Naive thymus-derived CD4-positive, alpha-beta T cell (primary cell): ENCODE measurements around the gene RNF207. TPM values are rescaled to one million over a fixed set of nuclear protein-coding genes. Genes with fewer than 3 reads are reported as not detected.

Experiments used
- ATAC-seq: fragments of 150-1000 bp; cut with Tn5 transposase; 2 replicates; pipeline ENCODE4 v1.10.0; 2021; ENCODE audit warnings: mild to moderate bottlenecking, moderate library complexity
- CTCF ChIA-PET: fragments of 350-600 bp; sonication (Branson Sonifier 250); formaldehyde crosslinking; loops from one replicate; lab custom pipeline; 2021; ENCODE audit warnings: antibody characterized with exemption; lab: Charles Lee
- POLR2A ChIA-PET: fragments of 350-600 bp; sonication (Branson Sonifier 250); formaldehyde crosslinking; loops from one replicate; lab custom pipeline; 2021; ENCODE audit warnings: antibody characterized with exemption, inconsistent platforms; lab: Charles Lee
- DNase-seq, 9 donors: peaks; one replicate each; pipeline versions ENCODE4 v3.0.0 to v3.0.0-alpha.2; 2020 to 2022; ENCODE audit warnings: mixed read lengths in 1 of 9
- H3K27ac ChIP-seq: one replicate; pipeline ENCODE4 v1.7.0; 2013; ENCODE audit warnings: mild to moderate bottlenecking, low read depth, low read length, moderate library complexity
- H3K27me3 ChIP-seq, 2 donors: one replicate each; pipeline ENCODE4 v1.7.0; 2013; ENCODE audit warnings: low read length in 2 of 2, mild to moderate bottlenecking in 2 of 2, moderate library complexity in 2 of 2; ENCODE audit not compliant: control insufficient read depth in 2 of 2, insufficient read depth in 2 of 2
- H3K36me3 ChIP-seq, 3 experiments: 1 replicate in 2 of 3; 2 replicates in 1 of 3; pipeline ENCODE4 v1.7.0; 2013; ENCODE audit warnings: low read length in 3 of 3, mild to moderate bottlenecking in 3 of 3, moderate library complexity in 1 of 3; ENCODE audit not compliant: insufficient read depth in 3 of 3, control insufficient read depth in 2 of 3
- H3K4me1 ChIP-seq, 2 donors: one replicate each; pipeline ENCODE4 v1.7.0; 2013; ENCODE audit warnings: low read length in 2 of 2, mild to moderate bottlenecking in 2 of 2, moderate library complexity in 1 of 2; ENCODE audit not compliant: control insufficient read depth in 2 of 2, insufficient read depth in 2 of 2
- H3K4me3 ChIP-seq: 2 replicates; pipeline ENCODE4 v1.7.0; 2013; ENCODE audit warnings: mild to moderate bottlenecking, low read length
- H3K9me3 ChIP-seq, 3 experiments: 1 replicate in 2 of 3; 2 replicates in 1 of 3; pipeline ENCODE4 v1.7.0; 2013; ENCODE audit warnings: low read length in 3 of 3; ENCODE audit not compliant: control insufficient read depth in 2 of 3
- H3K27ac Mint-ChIP-seq, 9 donors: one replicate each; pipeline ENCODE4 v1.8.0; 2020 to 2022; ENCODE audit warnings: mixed read lengths in 9 of 9, mild to moderate bottlenecking in 8 of 9, moderate library complexity in 5 of 9, inconsistent platforms in 2 of 9
- H3K27me3 Mint-ChIP-seq, 5 donors: one replicate each; pipeline ENCODE4 v1.8.0; 2021 to 2022; ENCODE audit warnings: mixed read lengths in 5 of 5, mild to moderate bottlenecking in 1 of 5
- H3K36me3 Mint-ChIP-seq, 5 donors: one replicate each; pipeline ENCODE4 v1.8.0; 2020 to 2022; ENCODE audit warnings: mixed read lengths in 5 of 5, mild to moderate bottlenecking in 3 of 5, inconsistent platforms in 1 of 5
- H3K4me1 Mint-ChIP-seq, 7 donors: one replicate each; pipeline ENCODE4 v1.8.0; 2020 to 2022; ENCODE audit warnings: mixed read lengths in 7 of 7, mild to moderate bottlenecking in 3 of 7, inconsistent platforms in 1 of 7
- H3K4me3 Mint-ChIP-seq, 10 donors: one replicate each; pipeline ENCODE4 v1.8.0; 2020 to 2022; ENCODE audit warnings: mild to moderate bottlenecking in 10 of 10, mixed read lengths in 10 of 10, moderate library complexity in 6 of 10, inconsistent platforms in 2 of 10
- H3K9me3 Mint-ChIP-seq, 11 donors: one replicate each; pipeline ENCODE4 v1.8.0; 2020 to 2022; ENCODE audit warnings: mixed read lengths in 11 of 11, mild to moderate bottlenecking in 4 of 11, inconsistent platforms in 1 of 11, moderate library complexity in 1 of 11
- intact Hi-C, 2 donors: fragments of 100-400 bp; cut with micrococcal nuclease; formaldehyde crosslinking; loops; one replicate each; pipeline ENCODE4 v1.15.1; 2023
- polyA plus RNA-seq, 2 donors: library from polyadenylated mRNA; unstranded; fragments of 300-500 nt; fragmentation: Illumina TruSeq; gene quantifications; one replicate each; pipeline ENCODE4 v1.2.3, GENCODE V29; 2021
- total RNA-seq, 6 experiments: library from RNA in 5 of 6; stranded (reverse) in 5 of 6; gene quantifications; 1 replicate in 5 of 6; 2 replicates in 1 of 6; pipeline ENCODE4 v1.2.3 and lab custom pipeline; 2021 to 2026

RNF207 gene
- total and polyA plus RNA-seq, 7 experiments from 2014 or later: 0.09 to 83.6 (median 0.81) TPM

DNA sequence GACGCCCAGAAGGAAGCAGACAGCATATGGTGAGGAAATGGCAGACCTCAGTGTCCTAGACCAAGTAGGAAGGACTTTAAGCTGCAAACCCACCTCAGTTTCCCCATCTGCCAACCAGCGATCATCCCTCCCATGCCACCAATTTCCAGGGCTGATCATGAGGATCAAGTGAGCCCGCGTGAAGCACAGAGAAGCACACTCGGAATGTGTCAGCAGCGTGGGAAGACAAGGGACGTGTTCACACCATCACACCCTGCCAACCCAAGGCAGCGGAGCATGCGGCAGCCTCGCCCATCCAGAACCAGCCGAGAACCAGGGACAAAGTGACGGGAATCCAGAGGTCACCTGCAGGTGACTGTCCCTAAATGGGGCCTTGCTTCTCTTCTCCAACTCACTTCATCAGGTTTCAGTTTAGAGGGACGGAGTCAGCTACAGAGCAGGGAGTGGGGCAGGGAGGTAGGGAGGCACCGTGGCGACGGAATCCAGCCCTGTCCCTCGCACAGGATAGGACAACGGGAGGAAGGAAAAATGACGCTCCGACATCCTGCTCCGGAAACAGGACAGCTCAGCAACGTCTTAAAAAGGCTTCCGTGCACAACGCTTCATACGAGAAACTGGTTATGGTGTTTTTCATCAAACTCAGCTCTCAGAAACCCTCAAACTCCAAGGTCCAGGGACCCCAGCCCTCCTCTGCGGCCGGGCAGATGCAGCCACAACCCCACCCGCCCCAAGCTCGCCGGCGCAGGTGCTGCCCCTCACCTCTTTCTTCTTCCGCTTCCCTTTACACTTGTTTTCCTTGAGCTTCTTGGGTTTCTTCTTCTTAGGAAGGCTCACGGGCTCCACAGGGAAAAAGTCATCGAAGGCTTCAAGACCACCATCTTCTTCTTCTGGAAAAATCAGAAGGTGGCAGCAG, 38.3 kb upstream of the RNF207 start:
- Mint-ChIP-seq H3K4me1 (no peaks in the 10 kb centered on the region), H3K27me3 (peaks cover 3 to 17% (median 12%) of the 10 kb centered on the region in 5 donors), H3K36me3 (no peaks in the 10 kb centered on the region), H3K4me3 (no peak overlapping the region), H3K27ac (no peak overlapping the region), H3K9me3 (peaks cover 0 to 1% (median 0%) of the 10 kb centered on the region in 11 donors)
- CTCF ChIA-PET: interaction anchor here (0.6 kb wide), 1 partner anchor 479 kb away, joined by 4 read pairs; no protein-coding TSS in a partner anchor
- Histone ChIP-seq H3K27me3 (no peaks in the 10 kb centered on the region), H3K4me3 (no peak overlapping the region), H3K4me1 (no peaks in the 10 kb centered on the region), H3K9me3 (no peaks in the 10 kb centered on the region), H3K36me3 (no peaks in the 10 kb centered on the region), H3K27ac (no peak overlapping the region)
- POLR2A ChIA-PET: no interaction called here
- intact Hi-C loops: no loop called here
- ATAC-seq: no peak
- DNase-seq: no peak

- Mint-ChIP-seq H3K9me3 (peaks cover 0 to 2% (median 0%) of the 10 kb centered on the region in 11 donors), H3K27me3 (peaks cover 0 to 18% (median 12%) of the 10 kb centered on the region in 5 donors), H3K27ac (no peak overlapping the region), H3K4me3 (no peak overlapping the region), H3K36me3 (no peaks in the 10 kb centered on the region), H3K4me1 (no peaks in the 10 kb centered on the region)
- no peaks in the 10 kb centered on the region for H3K4me1 ChIP-seq
- no peaks in the 10 kb centered on the region for H3K27me3 ChIP-seq
- H3K9me3 ChIP-seq: no peaks in the 10 kb centered on the region
- no peaks in the 10 kb centered on the region for H3K36me3 ChIP-seq
- no peak for ATAC-seq
- no peak overlapping the region for H3K27ac ChIP-seq
- ChIA-PET CTCF (no interaction called here), POLR2A (no interaction called here)
- intact Hi-C loops: no loop called here
- H3K4me3 ChIP-seq: no peak overlapping the region
- no peak for DNase-seq
Observed at GRCh38 chr1:6168947-6169586, 36.9 kb upstream of the RNF207 start.

DNA sequence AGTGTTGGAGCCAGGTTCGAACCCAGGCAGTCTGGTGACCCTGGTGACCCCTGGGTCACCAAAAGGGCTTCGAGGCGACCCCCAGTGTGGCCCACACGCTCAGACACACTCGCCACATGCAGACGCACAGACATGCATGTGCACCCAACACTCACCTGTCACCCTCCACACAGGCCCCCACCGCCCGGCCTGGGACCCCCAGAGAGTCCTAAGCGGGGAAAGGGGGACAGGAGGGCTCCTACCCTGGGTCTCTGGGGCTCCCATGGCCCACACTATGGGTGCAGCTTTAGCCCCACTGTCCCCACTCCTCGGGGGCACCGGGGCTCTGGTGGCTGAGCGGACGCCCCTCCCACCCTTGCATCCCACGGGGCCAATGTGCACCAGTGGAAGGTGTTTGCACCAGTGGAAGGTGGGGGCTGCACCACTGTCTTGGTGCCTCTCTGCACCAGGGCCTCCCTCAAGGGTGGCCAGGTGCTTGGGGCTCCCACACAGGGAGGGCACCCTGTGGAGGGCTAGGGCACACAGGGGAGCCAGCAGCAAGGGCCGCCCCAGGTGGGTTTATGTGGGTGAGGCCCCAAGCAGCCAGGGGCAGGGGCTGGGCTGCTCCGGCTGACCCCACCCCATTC, 35.7 kb upstream of the RNF207 start:
- intact Hi-C loops: no loop called here
- H3K4me3 ChIP-seq: no peak overlapping the region
- Mint-ChIP-seq H3K4me3 (no peak overlapping the region), H3K27ac (no peak overlapping the region), H3K9me3 (peaks cover 0 to 2% (median 0%) of the 10 kb centered on the region in 11 donors), H3K36me3 (no peaks in the 10 kb centered on the region), H3K4me1 (no peaks in the 10 kb centered on the region), H3K27me3 (peaks cover 0 to 18% (median 11%) of the 10 kb centered on the region in 5 donors)
- no peak for ATAC-seq
- peaks cover 0 to 3% (median 0%) of the 10 kb centered on the region in 3 experiments for H3K9me3 ChIP-seq
- POLR2A ChIA-PET: no interaction called here
- no peaks in the 10 kb centered on the region for H3K27me3 ChIP-seq
- H3K36me3 ChIP-seq: no peaks in the 10 kb centered on the region
- no peak overlapping the region for H3K27ac ChIP-seq
- no peaks in the 10 kb centered on the region for H3K4me1 ChIP-seq
- DNase-seq: no peak
- CTCF ChIA-PET: no interaction called here

DNA sequence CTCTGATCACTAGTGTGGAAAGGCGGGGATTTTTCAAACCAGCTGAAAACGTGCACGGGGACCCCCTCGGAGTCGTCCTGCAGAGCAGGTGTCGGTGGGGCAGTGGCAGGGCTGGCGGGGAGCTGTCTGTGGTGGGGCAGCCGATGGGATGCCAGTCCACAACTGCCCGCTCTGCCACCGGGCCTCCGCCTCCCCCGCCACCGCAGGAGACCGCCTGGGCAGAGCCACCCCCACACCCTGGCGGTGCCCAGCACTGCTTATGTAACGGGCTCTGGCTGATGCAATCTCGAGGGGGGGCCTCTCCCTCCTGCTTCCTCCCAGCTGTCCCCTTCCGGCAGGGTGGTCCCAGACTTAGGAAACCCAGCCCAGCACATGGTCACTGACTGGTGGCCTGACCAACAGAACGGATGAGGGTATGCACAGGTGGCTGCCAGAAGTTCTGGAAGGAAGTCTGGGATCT, 35.1 kb upstream of the RNF207 start:
- ATAC-seq (no peak), DNase-seq (no peak)
- Histone ChIP-seq H3K4me3 (no peak overlapping the region), H3K27ac (no peak overlapping the region), H3K4me1 (no peaks in the 10 kb centered on the region), H3K9me3 (peaks cover 0 to 3% (median 0%) of the 10 kb centered on the region in 3 experiments), H3K27me3 (no peaks in the 10 kb centered on the region), H3K36me3 (no peaks in the 10 kb centered on the region)
- Mint-ChIP-seq H3K36me3 (no peaks in the 10 kb centered on the region), H3K27ac (no peak overlapping the region), H3K9me3 (peaks cover 0 to 2% (median 0%) of the 10 kb centered on the region in 11 donors), H3K4me3 (no peak overlapping the region), H3K4me1 (no peaks in the 10 kb centered on the region), H3K27me3 (peaks cover 0 to 18% (median 11%) of the 10 kb centered on the region in 5 donors)
- ChIA-PET POLR2A (no interaction called here), CTCF (no interaction called here)
- intact Hi-C loops: no loop called here

DNA sequence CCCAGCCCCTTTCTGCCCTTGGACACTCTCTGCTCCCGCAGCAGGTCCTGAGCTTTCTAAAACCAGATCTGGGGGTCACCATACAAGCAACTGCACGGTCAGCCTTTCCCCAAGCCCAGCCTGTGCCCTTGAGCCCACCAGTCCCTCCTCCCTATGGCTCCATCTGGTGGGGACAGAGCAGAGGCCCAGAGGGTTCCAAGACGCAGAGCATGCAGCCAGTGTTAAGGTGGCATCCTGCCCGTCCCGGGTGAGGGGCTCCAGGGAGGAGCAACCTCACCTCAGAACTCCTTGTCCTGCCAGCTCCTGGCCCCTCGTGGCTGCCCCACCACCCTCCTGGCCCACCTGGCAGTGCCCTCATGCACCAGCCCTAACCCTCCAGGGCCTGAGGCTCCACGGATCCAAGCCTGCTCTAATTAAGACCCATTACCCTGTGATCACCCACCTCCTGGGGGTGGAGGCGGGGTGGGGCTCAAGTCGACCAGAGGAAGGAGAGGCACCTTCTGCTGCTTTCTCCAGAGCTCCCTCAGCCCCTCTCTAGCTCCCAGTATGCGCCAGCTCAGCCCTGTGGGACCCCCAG, 34.3 kb upstream of the RNF207 start:
- DNase-seq (no peak), ATAC-seq (no peak)
- Histone ChIP-seq H3K4me1 (no peaks in the 10 kb centered on the region), H3K9me3 (peaks cover 0 to 3% (median 0%) of the 10 kb centered on the region in 3 experiments), H3K27me3 (no peaks in the 10 kb centered on the region), H3K36me3 (no peaks in the 10 kb centered on the region), H3K4me3 (no peak overlapping the region), H3K27ac (no peak overlapping the region)
- Mint-ChIP-seq H3K27me3 (peaks cover 3 to 20% (median 15%) of the 10 kb centered on the region in 5 donors), H3K36me3 (no peaks in the 10 kb centered on the region), H3K27ac (no peak overlapping the region), H3K4me3 (no peak overlapping the region), H3K9me3 (peaks cover 0 to 2% (median 0%) of the 10 kb centered on the region in 11 donors), H3K4me1 (no peaks in the 10 kb centered on the region)
- ChIA-PET POLR2A (no interaction called here), CTCF (no interaction called here)
- intact Hi-C loops: no loop called here

DNA sequence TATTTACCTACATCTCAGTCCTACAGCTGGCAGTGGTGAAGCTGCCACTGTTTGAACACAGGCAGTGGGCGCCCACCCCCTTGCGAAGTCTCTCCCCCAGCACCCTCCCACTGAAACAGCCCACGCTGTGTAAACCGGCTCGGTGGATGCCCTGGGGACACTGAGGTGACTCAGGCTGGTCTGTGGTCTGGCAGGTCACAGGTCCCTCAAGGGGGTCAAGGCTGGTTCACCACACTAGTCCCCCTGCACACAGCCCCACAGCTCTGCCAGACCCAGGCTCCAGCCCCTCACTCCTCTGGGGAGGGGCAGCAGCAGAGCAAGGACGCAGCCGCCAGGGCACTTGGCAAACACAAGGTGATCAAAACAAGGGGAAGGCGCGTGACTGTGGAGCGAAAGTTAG, 33.4 kb upstream of the RNF207 start:
- Histone ChIP-seq H3K9me3 (peaks cover 0 to 3% (median 0%) of the 10 kb centered on the region in 3 experiments), H3K4me1 (no peaks in the 10 kb centered on the region), H3K36me3 (no peaks in the 10 kb centered on the region), H3K27me3 (no peaks in the 10 kb centered on the region), H3K4me3 (no peak overlapping the region), H3K27ac (no peak overlapping the region)
- DNase-seq (no peak), ATAC-seq (no peak)
- ChIA-PET POLR2A (no interaction called here), CTCF (no interaction called here)
- Mint-ChIP-seq H3K27ac (no peak overlapping the region), H3K4me3 (no peak overlapping the region), H3K36me3 (peaks cover 0 to 4% (median 0%) of the 10 kb centered on the region in 5 donors), H3K4me1 (peaks cover 0 to 5% (median 4%) of the 10 kb centered on the region in 7 donors), H3K9me3 (peaks cover 0 to 2% (median 0%) of the 10 kb centered on the region in 11 donors), H3K27me3 (peaks cover 11 to 30% (median 22%) of the 10 kb centered on the region in 5 donors)
- intact Hi-C loops: no loop called here
